DND-41 (cell line): Measurements from ENCODE around the gene MEX3A.

ENCODE experiments used
- EZH2 ChIP-seq: IDR thresholded peaks from 3 replicates; pipeline ENCODE4 v1.6.1; 2012; ENCODE audit warnings: borderline replicate concordance, low read depth, mild to moderate bottlenecking, moderate library complexity, low read length, inconsistent platforms; ENCODE audit not compliant: severe bottlenecking
- TF ChIP-seq, protein P1 (sequence below): IDR thresholded peaks from 2 replicates; pipeline ENCODE4 v1.5.1; 2012; ENCODE audit warnings: borderline replicate concordance, low read length, moderate library complexity, mild to moderate bottlenecking; ENCODE audit not compliant: poor library complexity, severe bottlenecking; ENCODE audit errors: extremely low read depth

DNA sequence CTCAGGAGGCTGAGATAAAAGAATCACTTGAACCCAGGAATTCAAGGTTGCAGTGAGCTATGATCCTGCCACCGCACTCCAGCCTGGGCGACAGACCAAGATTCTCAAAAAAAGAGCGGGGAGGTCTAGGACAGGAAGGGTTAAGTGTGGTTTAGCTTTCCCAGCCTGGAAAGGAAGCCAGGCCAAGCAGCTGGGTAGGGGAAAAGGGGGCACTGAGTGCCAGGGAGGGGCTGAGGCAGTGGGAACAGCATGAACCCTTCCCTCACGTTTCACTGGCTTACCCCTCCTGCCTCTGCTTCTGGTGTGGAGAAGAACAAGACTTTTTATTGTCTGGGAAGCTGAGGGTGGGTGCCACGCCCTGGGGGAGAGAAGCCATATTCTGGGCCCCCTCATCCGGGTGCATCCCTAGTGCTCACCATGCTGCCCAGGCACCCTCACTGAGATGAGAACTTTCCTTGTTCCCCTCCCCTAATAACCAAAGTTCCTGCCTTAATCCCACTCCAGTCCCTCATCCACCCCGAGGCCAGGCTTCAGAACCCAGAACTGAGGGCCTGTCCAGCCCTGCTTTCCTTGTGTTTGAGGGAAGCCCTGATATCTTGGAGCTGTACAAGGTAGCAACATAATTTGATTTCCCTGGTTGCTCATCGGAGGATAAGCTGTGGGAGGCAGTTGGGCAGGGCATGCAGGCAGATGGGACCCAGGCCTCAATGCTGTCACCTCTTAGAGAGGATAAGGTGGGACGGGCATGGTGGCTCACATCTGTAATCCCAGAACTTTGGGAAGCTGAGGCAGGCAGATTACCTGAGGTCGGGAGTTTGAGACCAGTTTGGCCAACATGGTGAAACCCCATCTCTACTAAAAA is 30.2 kb upstream of the MEX3A start:
- TF ChIP-seq EZH2 = no peak
- TF ChIP-seq, protein P1, sequence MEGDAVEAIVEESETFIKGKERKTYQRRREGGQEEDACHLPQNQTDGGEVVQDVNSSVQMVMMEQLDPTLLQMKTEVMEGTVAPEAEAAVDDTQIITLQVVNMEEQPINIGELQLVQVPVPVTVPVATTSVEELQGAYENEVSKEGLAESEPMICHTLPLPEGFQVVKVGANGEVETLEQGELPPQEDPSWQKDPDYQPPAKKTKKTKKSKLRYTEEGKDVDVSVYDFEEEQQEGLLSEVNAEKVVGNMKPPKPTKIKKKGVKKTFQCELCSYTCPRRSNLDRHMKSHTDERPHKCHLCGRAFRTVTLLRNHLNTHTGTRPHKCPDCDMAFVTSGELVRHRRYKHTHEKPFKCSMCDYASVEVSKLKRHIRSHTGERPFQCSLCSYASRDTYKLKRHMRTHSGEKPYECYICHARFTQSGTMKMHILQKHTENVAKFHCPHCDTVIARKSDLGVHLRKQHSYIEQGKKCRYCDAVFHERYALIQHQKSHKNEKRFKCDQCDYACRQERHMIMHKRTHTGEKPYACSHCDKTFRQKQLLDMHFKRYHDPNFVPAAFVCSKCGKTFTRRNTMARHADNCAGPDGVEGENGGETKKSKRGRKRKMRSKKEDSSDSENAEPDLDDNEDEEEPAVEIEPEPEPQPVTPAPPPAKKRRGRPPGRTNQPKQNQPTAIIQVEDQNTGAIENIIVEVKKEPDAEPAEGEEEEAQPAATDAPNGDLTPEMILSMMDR = no peak
